GM23338 (cell line): Measurements from ENCODE around the gene UST. TPM values are rescaled to one million over a fixed set of nuclear protein-coding genes. Genes with fewer than 3 reads are reported as not detected.

Experiments
- ATAC-seq: fragments of 200-7000 bp; cut with Tn5 transposase; 3 replicates; pipeline ENCODE4 v1.9.1; 2020
- DNase-seq: peaks from one replicate; pipeline ENCODE4 v3.0.0-alpha.2; 2015; ENCODE audit warnings: low spot score
- H2AFZ ChIP-seq: fragments of 200-600 bp; sonication (generic); 2 replicates; pipeline ENCODE4 v1.8.0; 2016; ENCODE audit warnings: antibody characterized with exemption, mild to moderate bottlenecking, moderate library complexity
- H3F3A ChIP-seq: fragments of 200-600 bp; sonication (generic); replicated peaks from 2 replicates; pipeline ENCODE4 v1.8.0; 2017; ENCODE audit warnings: antibody characterized with exemption, mixed run types, low read depth
- H3K27ac ChIP-seq: fragments of 200-600 bp; sonication (generic); 2 replicates; pipeline ENCODE4 v1.6.1; 2016; ENCODE audit warnings: low read depth
- H3K27me3 ChIP-seq: fragments of 200-600 bp; sonication (generic); 2 replicates; pipeline ENCODE4 v1.8.0; 2016; ENCODE audit warnings: mild to moderate bottlenecking, mixed run types, moderate library complexity; ENCODE audit not compliant: insufficient read depth
- H3K36me3 ChIP-seq: fragments of 200-600 bp; sonication (generic); 2 replicates; pipeline ENCODE4 v1.8.0; 2016; ENCODE audit warnings: mild to moderate bottlenecking; ENCODE audit not compliant: insufficient read depth
- H3K4me1 ChIP-seq: fragments of 200-600 bp; sonication (generic); 2 replicates; pipeline ENCODE4 v1.8.0; 2016; ENCODE audit warnings: mild to moderate bottlenecking, moderate library complexity; ENCODE audit not compliant: insufficient read depth
- H3K4me2 ChIP-seq: fragments of 200-600 bp; sonication (generic); 2 replicates; pipeline ENCODE4 v1.7.1; 2017; ENCODE audit warnings: mixed run types
- H3K4me3 ChIP-seq: fragments of 200-600 bp; sonication (generic); 2 replicates; pipeline ENCODE4 v1.6.1; 2016; ENCODE audit warnings: mixed run types
- H3K79me2 ChIP-seq: fragments of 200-600 bp; sonication (generic); replicated peaks from 2 replicates; pipeline ENCODE4 v1.8.0; 2017; ENCODE audit warnings: mild to moderate bottlenecking; ENCODE audit not compliant: insufficient read depth
- H3K9me2 ChIP-seq: fragments of 200-600 bp; sonication (generic); 2 replicates; pipeline ENCODE4 v1.8.0; 2017; ENCODE audit not compliant: insufficient read depth
- H4K20me1 ChIP-seq: fragments of 200-600 bp; sonication (generic); replicated peaks from 2 replicates; pipeline ENCODE4 v1.8.0; 2017; ENCODE audit warnings: mild to moderate bottlenecking; ENCODE audit not compliant: insufficient read depth
- H3K27ac Mint-ChIP-seq: 2 replicates; pipeline ENCODE4 v1.8.0; 2020; ENCODE audit warnings: inconsistent platforms, mild to moderate bottlenecking, moderate library complexity, mixed read lengths
- H3K27me3 Mint-ChIP-seq: 3 replicates; pipeline ENCODE4 v1.8.0; 2022; ENCODE audit warnings: low read depth, mild to moderate bottlenecking, moderate library complexity, mixed read lengths, inconsistent platforms; ENCODE audit not compliant: insufficient read depth, poor library complexity
- H3K36me3 Mint-ChIP-seq: 3 replicates; pipeline ENCODE4 v1.8.0; 2021; ENCODE audit warnings: low read depth, mild to moderate bottlenecking, inconsistent platforms, moderate library complexity, mixed read lengths
- H3K4me1 Mint-ChIP-seq: 3 replicates; pipeline ENCODE4 v1.8.0; 2020; ENCODE audit warnings: mild to moderate bottlenecking, inconsistent platforms, mixed read lengths
- H3K4me3 Mint-ChIP-seq: 3 replicates; pipeline ENCODE4 v1.8.0; 2021; ENCODE audit warnings: moderate library complexity, mild to moderate bottlenecking, inconsistent platforms, mixed read lengths
- H3K9me3 Mint-ChIP-seq: 3 replicates; pipeline ENCODE4 v1.8.0; 2020; ENCODE audit warnings: moderate library complexity, mild to moderate bottlenecking, inconsistent platforms, mixed read lengths
- EZH2phosphoT487 ChIP-seq: fragments of 200-600 bp; sonication (generic); IDR thresholded peaks from one replicate; pipeline ENCODE4 v1.8.1; 2018; ENCODE audit warnings: antibody characterized with exemption; ENCODE audit not compliant: unreplicated experiment
- NANOG ChIP-seq: IDR thresholded peaks from 2 replicates; pipeline ENCODE4 v1.6.1; 2016; ENCODE audit warnings: antibody characterized with exemption, borderline replicate concordance
- STAT1 ChIP-seq: IDR thresholded peaks from one replicate; pipeline ENCODE4 v1.6.1; 2016; ENCODE audit warnings: antibody characterized with exemption; ENCODE audit not compliant: unreplicated experiment
- ZNF114 ChIP-seq: fragments of 250-450 bp; sonication (Bioruptor Pico); IDR thresholded peaks from 2 replicates; pipeline ENCODE4 v1.5.0; 2020; ENCODE audit warnings: mild to moderate bottlenecking, moderate library complexity
- ZNF331 ChIP-seq: fragments of 250-450 bp; sonication (Bioruptor Pico); IDR thresholded peaks from 2 replicates; pipeline ENCODE4 v1.5.0; 2020; ENCODE audit warnings: low read depth, mild to moderate bottlenecking, moderate library complexity
- polyA plus RNA-seq: library from polyadenylated mRNA; unstranded; fragments of >200 nt; fragmentation: Nextera tagmentation; extraction: Ambion mirVana; gene quantifications from 2 replicates; pipeline ENCODE4 v1.2.1, GENCODE V29; 2016
- total RNA-seq: library from RNA; depleted of rRNA; stranded (reverse); fragments of >200 nt; shearing (Covaris generic); gene quantifications from 2 replicates; pipeline ENCODE4 v1.2.3, GENCODE V29; 2014
- TF ChIP-seq, protein P1 (sequence below), 2 experiments: fragments of 200-600 bp in 1 of 2; sonication (generic) in 1 of 2; conservative IDR thresholded peaks; 2 replicates each; pipeline versions ENCODE4 v1.5.1 to v1.6.1; 2016 to 2017; ENCODE audit warnings: antibody characterized with exemption in 2 of 2, low read depth in 2 of 2, mild to moderate bottlenecking in 2 of 2, moderate library complexity in 1 of 2
- TF ChIP-seq, protein P2 (sequence below): IDR thresholded peaks from 2 replicates; pipeline ENCODE4 v1.6.1; 2016; ENCODE audit warnings: antibody characterized with exemption

UST gene
- total and polyA plus RNA-seq, 2 experiments from 2014 or later: 12.6 to 33.0 TPM

DNA sequence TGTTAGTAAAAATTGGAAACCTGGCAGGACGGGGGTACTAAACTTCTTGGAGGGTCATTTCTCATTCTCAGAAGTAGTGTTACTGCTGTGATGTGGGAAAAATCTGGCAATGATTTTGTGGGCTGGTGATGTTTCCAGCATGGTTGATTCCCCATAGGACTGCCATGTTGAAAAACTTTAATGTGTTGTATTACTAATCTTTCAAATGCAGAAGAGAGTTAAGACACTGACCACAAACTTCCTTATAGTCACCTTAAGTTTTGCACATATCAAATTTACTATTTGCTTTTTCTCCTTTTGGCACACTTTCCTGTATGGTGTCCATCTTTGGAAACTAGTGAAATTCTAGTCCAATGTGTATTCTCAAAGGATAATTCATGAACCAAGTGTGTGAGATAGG is 334.5 kb downstream of the UST start:
- H3F3A ChIP-seq: no peaks in the 10 kb centered on the region
- Mint-ChIP-seq H3K4me3 (no peak overlapping the region), H3K9me3 (no peaks in the 10 kb centered on the region), H3K27ac (no peak overlapping the region), H3K27me3 (no peaks in the 10 kb centered on the region), H3K36me3 (peaks cover 16% of the 10 kb centered on the region; the same call in 2 of the 3 replicates), H3K4me1 (peaks cover 18% of the 10 kb centered on the region; the same call in 2 of the 3 replicates)
- H3K4me3 ChIP-seq: no peak overlapping the region
- DNase-seq (no peak), ATAC-seq (no peak)
- no peak overlapping the region for H2AFZ ChIP-seq
- no peaks in the 10 kb centered on the region for H3K4me1 ChIP-seq
- H3K36me3 ChIP-seq: no peaks in the 10 kb centered on the region
- no peaks in the 10 kb centered on the region for H3K9me2 ChIP-seq
- H3K4me2 ChIP-seq: no peak overlapping the region
- no peak overlapping the region for H3K27ac ChIP-seq
- H3K79me2 ChIP-seq: no peaks in the 10 kb centered on the region
- no peaks in the 10 kb centered on the region for H3K27me3 ChIP-seq
- no peak for TF ChIP-seq EZH2phosphoT487
- TF ChIP-seq, protein P1, sequence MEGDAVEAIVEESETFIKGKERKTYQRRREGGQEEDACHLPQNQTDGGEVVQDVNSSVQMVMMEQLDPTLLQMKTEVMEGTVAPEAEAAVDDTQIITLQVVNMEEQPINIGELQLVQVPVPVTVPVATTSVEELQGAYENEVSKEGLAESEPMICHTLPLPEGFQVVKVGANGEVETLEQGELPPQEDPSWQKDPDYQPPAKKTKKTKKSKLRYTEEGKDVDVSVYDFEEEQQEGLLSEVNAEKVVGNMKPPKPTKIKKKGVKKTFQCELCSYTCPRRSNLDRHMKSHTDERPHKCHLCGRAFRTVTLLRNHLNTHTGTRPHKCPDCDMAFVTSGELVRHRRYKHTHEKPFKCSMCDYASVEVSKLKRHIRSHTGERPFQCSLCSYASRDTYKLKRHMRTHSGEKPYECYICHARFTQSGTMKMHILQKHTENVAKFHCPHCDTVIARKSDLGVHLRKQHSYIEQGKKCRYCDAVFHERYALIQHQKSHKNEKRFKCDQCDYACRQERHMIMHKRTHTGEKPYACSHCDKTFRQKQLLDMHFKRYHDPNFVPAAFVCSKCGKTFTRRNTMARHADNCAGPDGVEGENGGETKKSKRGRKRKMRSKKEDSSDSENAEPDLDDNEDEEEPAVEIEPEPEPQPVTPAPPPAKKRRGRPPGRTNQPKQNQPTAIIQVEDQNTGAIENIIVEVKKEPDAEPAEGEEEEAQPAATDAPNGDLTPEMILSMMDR (conservative IDR thresholded peaks at IDR 0.05; ENCODE audit: low read depth in 2 of 2): no peak
- TF ChIP-seq ZNF331 (CRISPR knock-in tag): no peak
- TF ChIP-seq, protein P2, sequence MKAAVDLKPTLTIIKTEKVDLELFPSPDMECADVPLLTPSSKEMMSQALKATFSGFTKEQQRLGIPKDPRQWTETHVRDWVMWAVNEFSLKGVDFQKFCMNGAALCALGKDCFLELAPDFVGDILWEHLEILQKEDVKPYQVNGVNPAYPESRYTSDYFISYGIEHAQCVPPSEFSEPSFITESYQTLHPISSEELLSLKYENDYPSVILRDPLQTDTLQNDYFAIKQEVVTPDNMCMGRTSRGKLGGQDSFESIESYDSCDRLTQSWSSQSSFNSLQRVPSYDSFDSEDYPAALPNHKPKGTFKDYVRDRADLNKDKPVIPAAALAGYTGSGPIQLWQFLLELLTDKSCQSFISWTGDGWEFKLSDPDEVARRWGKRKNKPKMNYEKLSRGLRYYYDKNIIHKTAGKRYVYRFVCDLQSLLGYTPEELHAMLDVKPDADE: no peak
- TF ChIP-seq NANOG: no peak
- no peak for TF ChIP-seq STAT1
- no peaks in the 10 kb centered on the region for H4K20me1 ChIP-seq

DNA sequence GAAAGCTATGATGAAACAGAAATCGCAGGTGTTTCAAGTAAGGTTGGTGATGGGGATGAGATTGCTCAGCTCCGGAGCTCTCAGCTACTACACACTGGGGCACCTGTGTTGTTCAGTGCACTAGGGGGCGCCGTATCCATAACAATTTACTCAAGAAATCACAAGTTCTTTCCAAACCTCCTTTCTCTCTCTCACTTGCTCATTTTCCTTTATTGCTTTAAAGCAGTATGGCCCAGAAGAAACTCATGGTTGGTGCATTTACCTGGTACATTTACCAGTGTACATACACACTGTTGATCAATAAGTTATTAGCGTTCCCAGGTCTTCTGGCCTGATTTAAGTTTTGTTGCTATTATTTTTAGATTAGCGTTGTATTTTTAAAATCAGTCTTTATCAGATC is 335.5 kb downstream of the UST start:
- TF ChIP-seq EZH2phosphoT487 (no peak), ZNF114 (CRISPR knock-in tag) (no peak)
- TF ChIP-seq, protein P1 (conservative IDR thresholded peaks at IDR 0.05; ENCODE audit: low read depth in 2 of 2): peak; percentile 77 to 82
- peaks cover 18% of the 10 kb centered on the region; the same call in 2 of the 3 replicates for H3K4me1 Mint-ChIP-seq

More for the DNA sequence above, 335.5 kb downstream of the UST start:
- Mint-ChIP-seq H3K27me3 (no peaks in the 10 kb centered on the region), H3K27ac (no peak overlapping the region), H3K36me3 (peaks cover 12% of the 10 kb centered on the region; the same call in 2 of the 3 replicates), H3K9me3 (no peaks in the 10 kb centered on the region), H3K4me3 (no peak overlapping the region)
- Histone ChIP-seq H3K27me3 (no peaks in the 10 kb centered on the region), H3K36me3 (no peaks in the 10 kb centered on the region), H2AFZ (no peak overlapping the region), H3K4me1 (no peaks in the 10 kb centered on the region), H3K79me2 (no peaks in the 10 kb centered on the region), H3K4me2 (no peak overlapping the region), H3K9me2 (no peaks in the 10 kb centered on the region), H4K20me1 (no peaks in the 10 kb centered on the region), H3K4me3 (no peak overlapping the region), H3F3A (no peaks in the 10 kb centered on the region), H3K27ac (no peak overlapping the region)
- ATAC-seq (peak; percentile 86), DNase-seq (peak; percentile 86)
